ENCODE measurements around the gene INTS12. TPM values are rescaled to one million over a fixed set of nuclear protein-coding genes. Genes with fewer than 3 reads are reported as not detected.

Gene INTS12
- polyA plus RNA-seq, 3 donors from 2014 or later = 17.2 to 30.6 (median 21.5) TPM

DNA sequence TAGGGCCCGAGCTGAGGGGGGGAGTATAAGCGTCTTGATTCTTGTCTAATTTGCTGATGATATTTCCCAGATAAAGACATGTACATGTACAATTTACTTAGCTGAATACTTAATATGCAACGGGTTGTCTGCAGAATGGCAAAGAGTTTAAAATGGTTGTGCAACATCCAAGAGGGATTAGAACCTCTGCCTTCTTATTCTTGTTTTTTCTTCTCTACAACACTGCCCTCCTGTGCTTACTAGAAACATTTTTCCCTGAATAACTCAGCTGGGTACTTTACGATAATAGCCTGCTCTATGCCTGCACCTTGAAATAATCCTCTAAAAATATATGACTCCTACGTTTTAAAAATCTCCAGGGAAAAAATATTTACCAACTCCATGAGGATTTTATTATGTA lies 41.8 kb downstream of the INTS12 start:
- H3K27me3 Mint-ChIP-seq (ENCODE audit: low read depth in 3 of 3) = peaks cover 0 to 7% (median 3%) of the 10 kb centered on the region in 3 donors
- H3K27ac Mint-ChIP-seq = no peak overlapping the region
- no peaks in the 10 kb centered on the region for H3K36me3 Mint-ChIP-seq
- no peak for DNase-seq
- no peak overlapping the region for H3K4me3 Mint-ChIP-seq
- H3K4me1 Mint-ChIP-seq = no peaks in the 10 kb centered on the region
- no peaks in the 10 kb centered on the region for H3K9me3 Mint-ChIP-seq

DNA sequence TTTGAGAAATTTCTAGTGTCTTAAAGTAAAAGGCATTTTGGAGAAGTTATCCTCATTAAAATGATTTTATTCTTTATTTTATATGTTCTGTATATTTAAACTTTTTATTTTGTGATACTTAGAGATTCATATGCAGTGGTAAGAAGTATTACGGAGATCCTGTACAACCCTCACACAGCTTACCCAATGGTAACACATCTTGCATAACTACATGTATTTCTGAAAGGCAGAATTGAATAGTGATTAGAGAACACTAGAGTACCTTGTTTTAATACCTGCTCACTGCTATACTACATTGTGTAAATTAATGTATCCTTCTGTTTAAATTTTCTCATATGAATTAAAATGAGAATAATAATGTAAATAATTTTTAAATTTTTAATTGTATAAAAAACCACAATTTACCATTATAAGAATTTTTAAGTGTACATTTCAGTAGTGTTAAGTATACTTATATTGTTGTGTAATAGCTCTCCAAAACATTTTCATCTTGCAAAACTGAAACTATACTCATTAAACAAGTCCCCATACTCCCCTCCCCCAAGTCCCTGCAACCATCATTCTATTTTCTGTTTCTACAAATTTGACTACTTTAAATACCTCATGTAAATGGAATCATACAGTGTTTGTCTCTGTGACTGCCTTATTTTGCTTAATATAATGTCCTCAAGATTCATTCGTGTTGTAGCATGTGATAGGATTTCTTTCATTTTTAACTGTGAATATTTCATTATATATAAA lies 45.4 kb downstream of the INTS12 start:
- Mint-ChIP-seq H3K4me1 (no peaks in the 10 kb centered on the region), H3K36me3 (no peaks in the 10 kb centered on the region), H3K27ac (no peak overlapping the region), H3K4me3 (no peak overlapping the region), H3K9me3 (no peaks in the 10 kb centered on the region), H3K27me3 (ENCODE audit: low read depth in 3 of 3) (peaks cover 0 to 5% (median 2%) of the 10 kb centered on the region in 3 donors)
- no peak for DNase-seq

DNA sequence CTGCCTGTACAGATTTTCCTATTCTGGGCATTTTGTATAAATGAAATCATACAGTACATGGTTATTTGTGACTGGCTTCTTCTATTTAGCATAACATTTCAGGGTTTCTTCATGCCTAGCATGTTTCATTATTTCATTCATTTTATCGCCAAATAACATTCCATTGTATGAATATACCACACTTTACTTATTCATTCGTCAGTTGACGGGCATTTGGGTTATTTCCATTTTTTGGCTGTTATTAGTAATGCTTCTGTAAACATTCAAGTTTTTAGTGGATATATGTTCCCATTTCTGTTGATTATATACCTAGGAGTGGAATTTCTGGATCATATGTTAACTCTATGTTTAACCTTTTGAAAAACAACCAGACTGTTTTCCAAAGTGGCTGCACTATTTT lies 47.5 kb downstream of the INTS12 start:
- Mint-ChIP-seq H3K36me3 (no peaks in the 10 kb centered on the region), H3K4me3 (no peak overlapping the region), H3K27me3 (ENCODE audit: low read depth in 3 of 3) (peaks cover 0 to 2% (median 2%) of the 10 kb centered on the region in 3 donors), H3K9me3 (no peaks in the 10 kb centered on the region), H3K4me1 (no peaks in the 10 kb centered on the region), H3K27ac (no peak overlapping the region)
- DNase-seq = no peak

DNA sequence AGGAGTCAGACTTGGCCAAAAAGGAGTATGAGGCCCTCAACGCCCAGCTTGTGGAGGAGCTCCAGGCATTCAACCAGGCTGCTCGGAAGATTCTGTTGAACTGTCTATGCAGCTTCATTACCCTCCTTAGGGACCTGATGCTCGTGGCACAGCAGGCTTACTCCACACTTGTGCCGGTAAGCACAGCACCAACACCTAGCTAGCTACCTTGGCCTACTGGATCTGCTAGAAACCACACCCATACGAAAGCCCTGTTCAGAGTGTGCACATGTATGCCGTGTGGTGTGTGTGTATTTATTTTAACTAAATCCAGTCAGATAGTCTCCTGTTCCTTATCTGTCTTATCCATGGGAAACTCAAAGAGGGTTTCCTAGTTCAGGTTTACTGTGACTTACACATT lies 49.3 kb downstream of the INTS12 start:
- DNase-seq = no peak
- H3K27ac Mint-ChIP-seq = no peak overlapping the region
- no peak overlapping the region for H3K4me3 Mint-ChIP-seq
- H3K9me3 Mint-ChIP-seq = no peaks in the 10 kb centered on the region
- H3K36me3 Mint-ChIP-seq = no peaks in the 10 kb centered on the region
- peaks cover 0 to 1% (median under 1%) of the 10 kb centered on the region in 3 donors for H3K27me3 Mint-ChIP-seq (ENCODE audit: low read depth in 3 of 3)
- no peaks in the 10 kb centered on the region for H3K4me1 Mint-ChIP-seq

DNA sequence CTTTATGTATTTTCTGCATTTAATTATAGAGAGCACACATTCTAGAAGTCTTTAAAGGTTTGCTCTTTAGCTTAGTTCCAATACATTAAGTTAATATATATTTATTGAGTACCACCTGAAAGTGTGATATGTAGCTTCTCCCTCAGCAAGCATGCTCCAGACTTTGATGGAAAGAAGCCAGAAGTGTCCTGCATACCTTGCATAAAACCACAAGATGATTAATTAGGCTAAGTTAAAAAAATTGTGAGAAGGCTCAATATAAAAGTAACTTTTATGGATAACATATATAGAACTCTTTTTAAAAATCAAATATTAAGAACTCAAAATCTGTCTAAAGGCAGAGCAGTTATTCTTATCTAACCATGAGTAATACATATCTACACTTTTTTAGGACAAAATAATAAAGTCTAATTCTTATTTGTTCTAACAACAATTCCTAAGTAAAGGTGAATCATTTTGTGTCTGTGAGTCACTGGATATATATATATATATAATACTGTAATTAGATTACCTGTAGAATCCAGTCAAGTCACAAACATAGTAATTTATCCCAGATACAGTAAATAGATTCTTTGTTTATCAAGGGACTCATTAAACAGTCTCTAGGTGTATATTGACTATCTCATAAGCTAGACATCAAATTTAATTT lies 51.2 kb downstream of the INTS12 start:
- H3K4me3 Mint-ChIP-seq = no peak overlapping the region
- H3K27me3 Mint-ChIP-seq (ENCODE audit: low read depth in 3 of 3) = peaks cover 0 to 1% (median 0%) of the 10 kb centered on the region in 3 donors
- no peaks in the 10 kb centered on the region for H3K36me3 Mint-ChIP-seq
- H3K27ac Mint-ChIP-seq = no peak overlapping the region
- H3K4me1 Mint-ChIP-seq = no peaks in the 10 kb centered on the region
- no peaks in the 10 kb centered on the region for H3K9me3 Mint-ChIP-seq
- no peak for DNase-seq

DNA sequence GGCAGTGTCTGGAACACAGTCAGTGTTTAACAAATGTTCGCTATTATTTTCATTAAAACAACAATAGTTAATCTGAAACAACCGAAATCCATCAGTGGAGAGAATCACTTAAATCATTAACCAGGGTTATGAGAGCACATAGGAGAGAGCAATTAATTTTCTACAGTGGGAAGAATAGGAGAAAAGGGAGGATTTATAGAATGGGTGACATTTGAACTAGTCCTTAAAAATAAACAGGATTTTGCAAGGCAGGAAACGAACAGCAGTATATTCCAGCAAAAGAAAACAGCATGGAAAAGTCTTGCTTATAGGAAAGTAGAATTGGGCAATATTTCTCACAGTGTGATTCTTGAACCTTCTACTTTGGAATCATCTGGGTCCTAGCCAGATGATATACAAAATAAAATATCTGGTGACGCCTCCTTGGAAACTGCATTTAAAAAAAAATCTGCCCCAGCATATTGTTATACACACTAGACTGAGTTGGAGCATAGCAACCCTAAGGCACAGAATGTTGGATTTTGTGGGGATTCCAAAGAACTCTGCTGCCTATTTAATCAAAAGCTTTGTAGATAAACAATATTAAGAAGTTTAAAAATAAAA lies 56.1 kb downstream of the INTS12 start:
- Mint-ChIP-seq H3K9me3 (no peaks in the 10 kb centered on the region), H3K27me3 (ENCODE audit: low read depth in 3 of 3) (peaks cover 0 to 1% (median 0%) of the 10 kb centered on the region in 3 donors), H3K4me1 (no peaks in the 10 kb centered on the region), H3K36me3 (no peaks in the 10 kb centered on the region), H3K27ac (no peak overlapping the region), H3K4me3 (no peak overlapping the region)
- no peak for DNase-seq

DNA sequence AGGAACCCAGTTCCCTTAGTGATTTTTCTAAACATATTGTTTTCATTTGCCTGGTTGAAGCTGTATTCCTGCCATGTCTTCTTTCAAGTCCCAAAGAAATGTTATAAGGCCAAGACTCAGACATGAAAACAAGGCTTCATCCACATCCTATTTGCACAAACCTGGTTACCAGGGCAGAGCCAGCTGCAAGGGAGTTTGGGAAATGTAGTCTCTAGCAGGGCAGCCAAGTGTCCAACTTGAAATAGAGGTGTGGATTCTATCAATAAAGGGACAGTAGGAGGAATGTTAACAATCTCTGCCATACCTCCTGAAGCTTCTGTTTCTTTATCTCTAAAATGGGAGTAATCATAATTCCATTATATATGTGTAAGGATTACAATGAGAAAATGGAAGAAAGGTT lies 56.6 kb downstream of the INTS12 start:
- no peak for DNase-seq
- Mint-ChIP-seq H3K9me3 (no peaks in the 10 kb centered on the region), H3K36me3 (no peaks in the 10 kb centered on the region), H3K4me3 (no peak overlapping the region), H3K27ac (no peak overlapping the region), H3K4me1 (no peaks in the 10 kb centered on the region), H3K27me3 (ENCODE audit: low read depth in 3 of 3) (peaks cover 0 to 1% (median 0%) of the 10 kb centered on the region in 3 donors)

DNA sequence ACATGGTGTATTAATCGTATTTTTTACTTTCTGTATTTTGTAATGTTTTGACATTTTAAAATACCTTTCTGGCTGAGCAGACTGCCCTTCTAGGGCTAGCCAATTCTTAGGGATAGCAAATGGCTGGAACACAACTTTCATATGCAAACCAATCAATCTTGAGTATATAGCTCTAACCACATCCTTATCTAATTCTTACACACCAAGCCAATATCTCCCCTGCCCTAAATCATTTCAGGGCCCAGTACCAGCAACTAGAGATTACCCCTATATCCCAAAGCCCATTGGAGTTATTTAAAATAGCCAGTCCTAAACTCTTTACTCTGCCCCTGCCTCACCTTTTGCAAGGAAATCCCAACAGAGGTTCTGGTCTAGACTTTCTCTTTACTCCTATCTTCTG lies 58.3 kb downstream of the INTS12 start:
- peaks cover 0 to 1% (median 0%) of the 10 kb centered on the region in 3 donors for H3K27me3 Mint-ChIP-seq (ENCODE audit: low read depth in 3 of 3)
- H3K9me3 Mint-ChIP-seq = no peaks in the 10 kb centered on the region
- no peak overlapping the region for H3K27ac Mint-ChIP-seq
- H3K36me3 Mint-ChIP-seq = no peaks in the 10 kb centered on the region
- no peak overlapping the region for H3K4me3 Mint-ChIP-seq
- no peak for DNase-seq
- no peaks in the 10 kb centered on the region for H3K4me1 Mint-ChIP-seq

DNA sequence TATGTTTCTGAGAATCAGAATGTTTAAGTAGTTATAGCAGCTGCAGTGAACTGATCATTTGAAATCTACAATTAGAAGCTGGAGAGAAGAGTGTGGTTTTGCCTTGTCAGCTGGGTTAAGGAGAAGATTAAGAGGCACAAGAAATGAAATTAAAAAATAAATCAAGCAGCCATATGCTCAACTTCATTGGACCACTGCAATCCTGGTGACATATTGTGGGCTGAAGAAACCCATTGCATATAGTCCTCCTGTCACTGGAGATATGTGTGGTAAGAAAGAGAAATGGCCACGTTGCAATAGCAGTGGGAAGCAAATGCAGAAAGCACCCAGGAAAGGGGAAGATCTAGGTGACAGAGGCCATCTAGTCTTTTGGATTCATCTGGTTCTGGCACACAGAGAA lies 63.0 kb downstream of the INTS12 start:
- Mint-ChIP-seq H3K9me3 (no peaks in the 10 kb centered on the region), H3K4me1 (no peaks in the 10 kb centered on the region), H3K27ac (no peak overlapping the region), H3K4me3 (no peak overlapping the region), H3K27me3 (ENCODE audit: low read depth in 3 of 3) (peaks cover 0 to 3% (median 3%) of the 10 kb centered on the region in 3 donors), H3K36me3 (no peaks in the 10 kb centered on the region)
- DNase-seq = no peak

DNA sequence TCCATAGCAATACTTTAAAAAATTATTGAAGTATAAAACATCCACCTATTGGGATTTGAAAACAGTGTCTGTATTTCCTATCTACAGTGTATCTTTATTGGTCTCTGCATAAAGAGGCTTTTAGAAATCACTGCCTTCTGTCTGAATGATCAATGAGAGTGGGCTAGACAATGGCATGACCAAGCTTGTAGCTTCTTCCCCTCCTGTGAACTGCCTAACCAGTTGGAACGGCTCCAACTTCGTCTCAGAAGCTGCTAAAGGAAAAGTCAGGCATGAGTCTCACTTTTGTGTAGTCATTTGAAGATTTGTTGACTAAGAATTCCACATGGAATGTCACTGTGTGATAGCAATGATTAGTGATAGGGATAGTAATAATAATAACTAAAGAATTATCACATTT lies 64.2 kb downstream of the INTS12 start:
- no peak for DNase-seq
- Mint-ChIP-seq H3K27ac (no peak overlapping the region), H3K36me3 (peaks cover 0 to 5% (median 0%) of the 10 kb centered on the region in 3 donors), H3K27me3 (ENCODE audit: low read depth in 3 of 3) (peaks cover 0 to 5% (median 3%) of the 10 kb centered on the region in 3 donors), H3K4me1 (no peaks in the 10 kb centered on the region), H3K4me3 (no peak overlapping the region), H3K9me3 (no peaks in the 10 kb centered on the region)

DNA sequence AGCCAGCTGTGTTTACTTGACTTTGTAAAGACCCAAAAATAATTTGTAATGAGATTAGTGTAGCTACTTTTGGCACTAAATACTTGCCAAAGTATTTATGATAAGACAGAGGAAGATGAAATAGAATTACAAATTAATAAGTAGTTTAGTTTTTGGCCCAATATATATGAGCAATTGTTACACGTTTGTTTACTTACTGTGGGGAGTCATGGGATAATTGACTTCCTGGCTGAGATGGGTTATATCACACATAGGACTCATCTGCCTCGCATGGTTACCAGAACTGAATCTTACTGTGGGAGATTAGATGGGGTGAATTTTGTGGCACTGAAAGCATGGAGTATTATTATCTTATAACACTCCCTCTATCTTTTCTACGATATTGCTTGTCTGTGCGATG lies 66.6 kb downstream of the INTS12 start:
- Mint-ChIP-seq H3K36me3 (peaks cover 0 to 5% (median 0%) of the 10 kb centered on the region in 3 donors), H3K27me3 (ENCODE audit: low read depth in 3 of 3) (peaks cover 0 to 9% (median 3%) of the 10 kb centered on the region in 3 donors), H3K4me3 (no peak overlapping the region), H3K9me3 (no peaks in the 10 kb centered on the region), H3K4me1 (no peaks in the 10 kb centered on the region), H3K27ac (no peak overlapping the region)
- no peak for DNase-seq

DNA sequence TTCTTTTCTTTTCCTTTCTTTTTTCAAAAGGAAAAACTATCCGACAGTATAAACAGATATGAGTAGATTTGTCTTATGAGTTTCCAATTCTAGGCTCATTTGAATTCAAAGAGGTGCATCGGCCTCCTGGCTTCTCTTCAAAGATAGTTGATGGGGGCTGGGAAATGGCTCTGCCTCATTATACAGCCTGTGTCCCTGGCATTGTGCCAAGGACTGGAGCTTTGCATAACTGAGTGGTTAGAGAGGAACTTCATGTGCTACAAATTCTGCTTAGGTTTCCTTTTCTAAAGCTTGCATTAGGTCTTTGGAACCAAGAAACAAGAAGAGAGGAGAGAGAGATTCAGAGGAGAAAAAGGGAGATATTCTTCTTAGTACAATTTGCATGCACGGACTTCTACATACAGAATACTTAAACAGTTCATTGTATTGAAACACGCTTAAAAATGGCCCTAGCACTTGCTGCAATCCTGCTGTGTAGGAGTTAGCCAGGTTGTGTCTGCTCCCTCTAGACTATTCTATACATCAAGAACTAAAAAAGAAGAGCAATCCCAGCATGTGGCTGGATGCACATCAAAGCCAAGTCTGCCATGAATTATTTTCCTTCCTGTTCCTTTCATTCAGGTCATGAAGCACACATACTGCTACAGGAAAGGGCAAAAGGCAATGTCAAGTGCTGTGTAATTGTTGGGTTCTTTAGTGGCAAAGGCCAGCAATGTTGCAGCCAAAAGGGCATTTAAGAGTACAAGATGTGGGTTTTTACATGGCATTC lies 70.9 kb downstream of the INTS12 start:
- Mint-ChIP-seq H3K4me3 (no peak overlapping the region), H3K4me1 (no peaks in the 10 kb centered on the region), H3K9me3 (no peaks in the 10 kb centered on the region), H3K27ac (no peak overlapping the region), H3K36me3 (peaks cover 0 to 5% (median 0%) of the 10 kb centered on the region in 3 donors), H3K27me3 (ENCODE audit: low read depth in 3 of 3) (peaks cover 0 to 9% (median 3%) of the 10 kb centered on the region in 3 donors)
- no peak for DNase-seq

DNA sequence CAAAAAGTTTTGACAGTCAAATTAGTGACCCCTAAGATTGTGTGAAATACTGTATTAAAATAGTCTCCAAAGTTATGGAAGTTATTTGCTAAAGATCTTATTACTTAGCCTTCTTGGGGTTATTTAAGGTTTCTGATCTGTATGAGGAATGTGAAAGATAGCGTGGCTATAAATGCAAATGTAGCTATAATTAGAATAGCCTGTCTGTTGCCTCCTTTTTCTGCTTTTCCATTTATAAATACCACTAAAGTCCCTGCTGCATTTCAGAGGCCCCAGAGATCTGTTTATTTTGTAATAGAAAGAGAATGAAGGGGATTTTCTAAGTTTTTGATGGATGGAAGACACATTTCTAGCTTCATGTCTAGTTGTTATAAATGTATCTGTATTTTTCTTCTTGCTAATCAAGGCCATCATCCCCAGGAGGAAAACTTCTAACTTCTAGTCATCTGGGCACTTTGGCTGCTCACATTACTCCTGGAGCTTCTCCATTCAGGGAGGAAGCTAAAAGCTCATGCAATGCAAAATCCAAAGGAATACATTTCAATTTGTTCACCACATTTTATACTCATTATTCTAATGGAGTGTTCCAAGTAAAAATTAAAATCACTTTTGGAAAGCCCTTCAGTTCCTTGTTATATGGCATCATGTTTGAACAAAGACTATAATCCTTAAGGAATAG lies 73.9 kb downstream of the INTS12 start:
- H3K4me1 Mint-ChIP-seq = no peaks in the 10 kb centered on the region
- DNase-seq = no peak
- H3K36me3 Mint-ChIP-seq = no peaks in the 10 kb centered on the region
- peaks cover 0 to 4% (median 0%) of the 10 kb centered on the region in 3 donors for H3K27me3 Mint-ChIP-seq (ENCODE audit: low read depth in 3 of 3)
- no peak overlapping the region for H3K4me3 Mint-ChIP-seq
- H3K9me3 Mint-ChIP-seq = no peaks in the 10 kb centered on the region
- H3K27ac Mint-ChIP-seq = no peak overlapping the region

All from immature natural killer cell (primary cell).